Esophagus squamous epithelium (tissue), 5 donors: ENCODE results near the gene MAP6. TPM values are rescaled to one million over a fixed set of nuclear protein-coding genes. Genes with fewer than 3 reads are reported as not detected.
A peak's percentile ranks its signal among the peaks of the same experiment; 100 is the strongest.

Experiments
- DNase-seq: peaks from one replicate; lab custom pipeline; 2025; lab: John Stamatoyannopoulos, UW
- H3K27ac ChIP-seq, 4 donors: fragments of 200-600 bp; sonication (generic); one replicate each; pipeline ENCODE4 v1.5.1; 2016 to 2019; ENCODE audit warnings: mild to moderate bottlenecking in 1 of 4
- H3K27me3 ChIP-seq, 4 donors: fragments of 200-600 bp; sonication (generic); 1 replicate in 3 of 4; 2 replicates in 1 of 4; pipeline versions ENCODE4 v1.5.1 to v1.6.0; 2017 to 2021; ENCODE audit warnings: antibody characterized with exemption in 1 of 4
- H3K36me3 ChIP-seq, 3 donors: fragments of 200-600 bp; sonication (generic); one replicate each; pipeline ENCODE4 v1.5.1; 2016 to 2019
- H3K4me1 ChIP-seq, 3 donors: fragments of 200-600 bp; sonication (generic); one replicate each; pipeline ENCODE4 v1.5.1; 2017 to 2019
- H3K4me3 ChIP-seq, 4 donors: fragments of 200-600 bp; sonication (generic); 1 replicate in 3 of 4; 2 replicates in 1 of 4; pipeline ENCODE4 v1.5.1; 2016 to 2019; ENCODE audit warnings: mild to moderate bottlenecking in 2 of 4, moderate library complexity in 1 of 4
- H3K9me3 ChIP-seq, 3 donors: fragments of 200-600 bp; sonication (generic); one replicate each; pipeline ENCODE4 v1.5.1; 2016 to 2019
- POLR2A ChIP-seq, 4 donors: fragments of 450-650 bp; IDR thresholded peaks; one replicate each; pipeline ENCODE4 v1.6.1; 2017; ENCODE audit warnings: antibody characterized with exemption in 4 of 4, mild to moderate bottlenecking in 4 of 4, moderate library complexity in 3 of 4
- WGBS, 2 donors: methylation state at CpG; one replicate each; pipeline ENCODE4 v1.1.5; 2018; 5-methylcytosine and 5-hydroxymethylcytosine counted together
- intact Hi-C: fragments of 100-400 bp; cut with DNase I; formaldehyde crosslinking; loops from one replicate; pipeline ENCODE4 v1.15.0; 2022
- total RNA-seq, 4 donors: library from RNA; depleted of rRNA; stranded (reverse); fragments of >200 nt; gene quantifications; one replicate each; pipeline ENCODE4 v1.1.0, GENCODE V29; 2016
- TF ChIP-seq, protein P1 (sequence below), 6 experiments: fragments of 450-650 bp in 4 of 6; fragments of 200-600 bp in 2 of 6; sonication (generic) in 2 of 6; IDR thresholded peaks; one replicate each; pipeline ENCODE4 v1.5.1; 2016 to 2019; ENCODE audit warnings: antibody characterized with exemption in 6 of 6, mild to moderate bottlenecking in 4 of 6, moderate library complexity in 4 of 6
- donor health status: DM: yes; HTN: yes; CAD: no.

The MAP6 gene
- total RNA-seq, 4 donors from 2014 or later = 0.18 to 3.6 (median 0.34) TPM

DNA sequence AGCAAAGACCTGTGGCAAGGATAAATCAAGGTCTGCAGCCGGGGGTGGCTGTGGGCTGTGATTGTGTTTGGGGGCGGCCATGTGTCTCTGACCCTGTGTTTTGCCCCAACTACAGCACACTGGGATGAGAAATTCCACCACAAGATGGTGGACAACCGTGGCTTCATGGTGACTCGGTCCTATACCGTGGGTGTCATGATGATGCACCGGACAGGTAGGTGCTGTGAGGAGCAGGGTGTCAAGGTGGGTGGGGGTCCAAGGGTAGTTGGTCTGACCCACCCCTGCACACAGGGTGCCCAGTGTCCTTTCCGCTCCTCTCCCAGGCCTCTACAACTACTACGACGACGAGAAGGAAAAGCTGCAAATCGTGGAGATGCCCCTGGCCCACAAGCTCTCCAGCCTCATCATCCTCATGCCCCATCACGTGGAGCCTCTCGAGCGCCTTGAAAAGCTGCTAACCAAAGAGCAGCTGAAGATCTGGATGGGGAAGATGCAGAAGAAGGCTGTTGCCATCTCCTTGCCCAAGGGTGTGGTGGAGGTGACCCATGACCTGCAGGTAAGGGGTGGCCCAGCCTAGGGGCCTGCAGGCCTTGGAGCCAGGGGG lies 100.1 kb downstream of the MAP6 start:
- no peaks in the 10 kb centered on the region for H3K27me3 ChIP-seq
- peaks cover 11 to 78% (median 46%) of the 10 kb centered on the region in 3 donors for H3K36me3 ChIP-seq
- 74 to 86% methylated on average over 6 to 11 of the region's 14 CpGs for WGBS, 2 donors
- no peaks in the 10 kb centered on the region for H3K9me3 ChIP-seq
- H3K27ac ChIP-seq = peak overlapping the region in 1 of 4 donors; percentile 21
- no peak for DNase-seq
- TF ChIP-seq POLR2A (IDR thresholded peaks at IDR 0.05) = no peak
- TF ChIP-seq, protein P1, sequence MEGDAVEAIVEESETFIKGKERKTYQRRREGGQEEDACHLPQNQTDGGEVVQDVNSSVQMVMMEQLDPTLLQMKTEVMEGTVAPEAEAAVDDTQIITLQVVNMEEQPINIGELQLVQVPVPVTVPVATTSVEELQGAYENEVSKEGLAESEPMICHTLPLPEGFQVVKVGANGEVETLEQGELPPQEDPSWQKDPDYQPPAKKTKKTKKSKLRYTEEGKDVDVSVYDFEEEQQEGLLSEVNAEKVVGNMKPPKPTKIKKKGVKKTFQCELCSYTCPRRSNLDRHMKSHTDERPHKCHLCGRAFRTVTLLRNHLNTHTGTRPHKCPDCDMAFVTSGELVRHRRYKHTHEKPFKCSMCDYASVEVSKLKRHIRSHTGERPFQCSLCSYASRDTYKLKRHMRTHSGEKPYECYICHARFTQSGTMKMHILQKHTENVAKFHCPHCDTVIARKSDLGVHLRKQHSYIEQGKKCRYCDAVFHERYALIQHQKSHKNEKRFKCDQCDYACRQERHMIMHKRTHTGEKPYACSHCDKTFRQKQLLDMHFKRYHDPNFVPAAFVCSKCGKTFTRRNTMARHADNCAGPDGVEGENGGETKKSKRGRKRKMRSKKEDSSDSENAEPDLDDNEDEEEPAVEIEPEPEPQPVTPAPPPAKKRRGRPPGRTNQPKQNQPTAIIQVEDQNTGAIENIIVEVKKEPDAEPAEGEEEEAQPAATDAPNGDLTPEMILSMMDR (IDR thresholded peaks at IDR 0.05) = no peak
- H3K4me1 ChIP-seq = peaks cover 25 to 85% (median 38%) of the 10 kb centered on the region in 3 donors
- H3K4me3 ChIP-seq = no peak overlapping the region
- intact Hi-C loops = no loop called here

DNA sequence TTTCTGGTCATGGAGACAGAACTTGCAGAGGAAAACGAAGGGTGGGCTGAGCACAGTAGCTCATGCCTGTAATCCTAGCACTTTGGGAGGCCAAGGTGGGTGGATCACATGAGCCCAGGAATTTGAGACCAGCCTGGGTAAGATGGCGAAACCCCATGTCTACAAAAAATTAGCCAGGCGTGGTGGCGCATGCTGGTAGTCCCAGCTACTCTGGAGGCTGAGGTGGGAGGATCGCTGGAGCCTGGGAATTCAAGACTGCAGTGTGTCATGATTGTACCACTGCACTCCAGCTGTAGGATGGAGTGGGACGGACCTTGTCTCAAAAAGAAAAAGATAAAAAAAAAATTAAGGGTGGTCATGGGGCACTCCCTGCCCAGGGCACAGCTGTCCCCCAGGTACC lies 100.9 kb downstream of the MAP6 start:
- TF ChIP-seq POLR2A (IDR thresholded peaks at IDR 0.05) = no peak
- TF ChIP-seq, protein P1 (IDR thresholded peaks at IDR 0.05) = no peak
- Histone ChIP-seq H3K36me3 (peaks cover 11 to 70% (median 46%) of the 10 kb centered on the region in 3 donors), H3K9me3 (no peaks in the 10 kb centered on the region), H3K27ac (no peak overlapping the region), H3K4me1 (peaks cover 32 to 93% (median 45%) of the 10 kb centered on the region in 3 donors), H3K27me3 (no peaks in the 10 kb centered on the region), H3K4me3 (no peak overlapping the region)
- intact Hi-C loops = no loop called here
- DNase-seq = no peak
- 81 to 90% methylated on average over 4 to 5 of the region's 6 CpGs for WGBS, 2 donors

DNA sequence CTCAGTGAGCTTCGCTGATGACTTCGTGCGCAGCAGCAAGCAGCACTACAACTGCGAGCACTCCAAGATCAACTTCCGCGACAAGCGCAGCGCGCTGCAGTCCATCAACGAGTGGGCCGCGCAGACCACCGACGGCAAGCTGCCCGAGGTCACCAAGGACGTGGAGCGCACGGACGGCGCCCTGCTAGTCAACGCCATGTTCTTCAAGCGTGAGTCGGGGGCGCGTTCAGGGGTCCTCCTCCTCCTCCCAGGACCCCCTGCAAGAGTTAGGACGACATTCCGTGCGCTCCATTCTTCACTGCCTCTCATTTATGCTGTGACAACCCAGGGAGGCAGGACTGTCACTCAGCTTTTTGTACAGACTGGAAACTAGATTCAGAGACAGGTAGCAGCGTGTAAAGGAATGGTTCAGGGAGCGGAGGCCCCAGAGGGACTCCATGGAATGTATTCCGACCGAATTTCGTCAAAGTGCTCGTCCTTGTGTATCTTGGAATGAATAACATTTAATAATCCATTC lies 102.0 kb downstream of the MAP6 start:
- no peaks in the 10 kb centered on the region for H3K9me3 ChIP-seq
- DNase-seq = no peak
- TF ChIP-seq POLR2A (IDR thresholded peaks at IDR 0.05) = no peak
- TF ChIP-seq, protein P1 (IDR thresholded peaks at IDR 0.05) = no peak
- H3K27me3 ChIP-seq = peaks cover 0 to 2% (median 0%) of the 10 kb centered on the region in 4 donors
- WGBS, 2 donors = 89 to 91% methylated on average over 23 to 30 of the region's 34 CpGs
- peaks cover 11 to 59% (median 37%) of the 10 kb centered on the region in 3 donors for H3K36me3 ChIP-seq
- peaks cover 36 to 95% (median 45%) of the 10 kb centered on the region in 3 donors for H3K4me1 ChIP-seq
- H3K27ac ChIP-seq = no peak overlapping the region
- intact Hi-C loops = no loop called here
- no peak overlapping the region for H3K4me3 ChIP-seq

DNA sequence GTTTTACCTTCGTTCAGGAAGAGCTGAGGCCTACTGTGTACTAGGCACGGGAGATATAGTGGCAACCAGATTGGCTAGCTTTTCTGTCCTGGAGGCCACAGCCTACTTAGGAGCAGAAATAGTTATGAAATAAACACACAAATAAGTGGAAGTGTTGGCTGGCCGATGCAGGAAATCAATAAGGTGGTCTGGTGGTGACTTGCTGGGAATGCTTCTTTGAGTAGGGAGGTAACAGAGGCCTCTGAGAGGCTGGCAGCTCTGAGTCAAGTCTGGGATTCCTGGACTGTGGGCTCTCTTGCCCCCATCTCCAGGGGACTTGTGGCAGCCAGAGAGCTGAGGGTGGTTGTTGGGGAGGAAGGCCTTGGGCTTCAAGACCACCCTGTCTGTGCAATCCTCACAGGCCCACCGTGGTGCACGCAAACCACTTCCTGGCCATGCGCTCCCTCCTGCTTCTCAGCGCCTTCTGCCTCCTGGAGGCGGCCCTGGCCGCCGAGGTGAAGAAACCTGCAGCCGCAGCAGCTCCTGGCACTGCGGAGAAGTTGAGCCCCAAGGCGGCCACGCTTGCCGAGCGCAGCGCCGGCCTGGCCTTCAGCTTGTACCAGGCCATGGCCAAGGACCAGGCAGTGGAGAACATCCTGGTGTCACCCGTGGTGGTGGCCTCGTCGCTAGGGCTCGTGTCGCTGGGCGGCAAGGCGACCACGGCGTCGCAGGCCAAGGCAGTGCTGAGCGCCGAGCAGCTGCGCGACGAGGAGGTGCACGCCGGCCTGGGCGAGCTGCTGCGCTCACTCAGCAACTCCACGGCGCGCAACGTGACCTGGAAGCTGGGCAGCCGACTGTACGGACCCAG lies 102.7 kb downstream of the MAP6 start:
- WGBS, 2 donors = 40 to 69% methylated on average over 5 to 9 of the region's 43 CpGs
- no peaks in the 10 kb centered on the region for H3K9me3 ChIP-seq
- no peak for DNase-seq
- peak overlapping the region in 1 of 4 donors; percentile 79 for H3K4me3 ChIP-seq
- peaks cover 0 to 6% (median 0%) of the 10 kb centered on the region in 4 donors for H3K27me3 ChIP-seq
- H3K4me1 ChIP-seq = peaks cover 40 to 95% (median 45%) of the 10 kb centered on the region in 3 donors
- H3K36me3 ChIP-seq = peaks cover 11 to 52% (median 37%) of the 10 kb centered on the region in 3 donors
- TF ChIP-seq, protein P1 (IDR thresholded peaks at IDR 0.05) = no peak
- TF ChIP-seq POLR2A (IDR thresholded peaks at IDR 0.05) = no peak
- peak overlapping the region in 3 of 4 donors; percentile 95 to 99 (median 98) for H3K27ac ChIP-seq
- intact Hi-C loops = no loop called here
